Measurements from ENCODE around the gene WDPCP.
"Not testable (repeated sequence)": the region's sequence is repeated elsewhere in the genome, so short reads cannot be mapped to it uniquely, and the experiment has no call there.

Gene WDPCP

GRCh38 chr2:63218800-63219526, 369.3 kb downstream of the WDPCP start:
- no peak for DNase-seq

GRCh38 chr2:63195310-63195709, 393.0 kb downstream of the WDPCP start:
- no peak for DNase-seq

GRCh38 chr2:63194175-63194574, 394.1 kb downstream of the WDPCP start:
- DNase-seq: no peak

- DNase-seq: no peak
Observed at GRCh38 chr2:63192889-63193774, 395.1 kb downstream of the WDPCP start.

GRCh38 chr2:63192169-63192888, 395.9 kb downstream of the WDPCP start:
- no peak for DNase-seq

GRCh38 chr2:63189026-63189425, 399.3 kb downstream of the WDPCP start:
- DNase-seq: no peak

GRCh38 chr2:63186331-63186730, 401.9 kb downstream of the WDPCP start:
- no peak for DNase-seq

- DNase-seq: no peak
Observed at GRCh38 chr2:63163161-63163820, 425.0 kb downstream of the WDPCP start.

GRCh38 chr2:63159262-63159661, 429.0 kb downstream of the WDPCP start:
- DNase-seq: no peak

- DNase-seq: not testable (repeated sequence)
Observed at GRCh38 chr2:63136683-63137082, 451.6 kb downstream of the WDPCP start.

GRCh38 chr2:63132020-63132419, 456.3 kb downstream of the WDPCP start:
- DNase-seq: no peak

- no peak for DNase-seq
Observed at GRCh38 chr2:63131196-63131595, 457.1 kb downstream of the WDPCP start.

GRCh38 chr2:63127594-63127993, 460.7 kb downstream of the WDPCP start:
- DNase-seq: no peak

- DNase-seq: no peak
Observed at GRCh38 chr2:63124850-63125249, 463.4 kb downstream of the WDPCP start.

GRCh38 chr2:63124218-63124617, 464.1 kb downstream of the WDPCP start:
- no peak for DNase-seq

- DNase-seq: no peak
Observed at GRCh38 chr2:63122921-63123320, 465.4 kb downstream of the WDPCP start.

- DNase-seq: no peak
Observed at GRCh38 chr2:63121055-63121834, 467.0 kb downstream of the WDPCP start.

GRCh38 chr2:63118821-63119220, 469.5 kb downstream of the WDPCP start:
- DNase-seq: no peak

GRCh38 chr2:63104482-63104881, 483.8 kb downstream of the WDPCP start:
- no peak for DNase-seq

- no peak for DNase-seq
Observed at GRCh38 chr2:63101954-63102353, 486.3 kb downstream of the WDPCP start.

- no peak for DNase-seq
Observed at GRCh38 chr2:63099032-63099431, 489.2 kb downstream of the WDPCP start.

- no peak for DNase-seq
Observed at GRCh38 chr2:63096491-63096890, 491.8 kb downstream of the WDPCP start.
